Stimulated activated naive CD4-positive, alpha-beta T cell (primary cell): ENCODE measurements around the gene FOXA3.

Source experiments
- DNase-seq, 6 experiments: peaks; one replicate each; lab custom pipeline; 2025; lab: John Stamatoyannopoulos, UW

Gene FOXA3

GRCh38 chr19:45873219-45873772 lies 9.2 kb downstream of the FOXA3 start:
- DNase-seq: no peak

GRCh38 chr19:45874620-45874966 lies 10.5 kb downstream of the FOXA3 start:
- no peak for DNase-seq

DNA sequence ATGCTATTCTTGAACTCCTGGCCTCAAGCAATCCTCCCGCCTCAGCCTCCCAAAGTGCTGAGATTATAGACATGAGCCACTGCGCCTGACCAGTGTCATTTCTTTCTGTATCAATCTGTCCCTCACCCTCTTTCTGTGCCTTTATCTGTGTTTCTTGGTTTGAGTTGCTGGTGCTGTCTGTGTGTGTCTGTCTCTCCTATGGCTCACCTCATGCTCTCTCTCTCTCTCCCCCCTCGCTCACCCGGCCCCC lies 12.0 kb downstream of the FOXA3 start:
- no peak for DNase-seq

DNA sequence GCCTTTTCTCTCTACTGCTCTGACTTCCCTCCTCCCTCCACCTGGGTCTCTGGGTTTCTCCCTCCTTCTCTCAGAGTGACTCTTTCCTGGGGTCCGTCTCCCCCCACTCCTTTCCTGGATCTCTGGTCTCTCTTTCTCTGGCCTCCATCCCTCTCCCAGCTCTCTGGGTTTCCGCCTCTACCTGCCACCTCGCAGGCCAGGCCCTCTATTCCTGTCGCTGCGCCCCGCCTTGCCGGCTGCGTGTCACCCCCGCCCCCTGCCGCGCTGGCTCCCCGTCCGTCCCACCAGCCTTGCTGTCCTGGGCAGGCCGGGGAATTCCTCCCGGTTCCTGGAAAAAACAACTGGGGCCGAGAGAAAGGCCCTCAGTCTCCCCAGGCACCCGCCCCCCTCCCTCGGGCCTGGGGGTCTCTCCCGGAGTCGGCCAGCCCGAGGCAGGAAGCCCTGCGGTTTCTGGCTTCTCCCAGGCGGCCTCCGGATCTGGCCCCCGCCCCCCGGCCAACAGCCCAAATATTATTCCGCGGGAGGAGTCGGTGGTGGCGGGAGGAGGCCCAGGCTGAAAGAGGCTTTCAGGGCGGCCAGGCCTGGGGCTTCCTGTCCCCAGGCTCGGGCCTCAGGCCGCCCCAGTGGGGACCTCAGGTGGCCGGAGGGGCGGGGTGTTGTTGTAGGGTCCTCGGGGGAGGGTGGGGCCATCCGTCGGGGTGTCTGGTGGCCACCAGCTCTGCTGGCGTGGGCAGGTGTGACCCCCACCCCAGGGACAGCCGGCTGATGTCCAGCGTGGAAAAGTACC lies 12.5 kb downstream of the FOXA3 start:
- peak in 1 of 6 experiments; percentile 39 for DNase-seq

GRCh38 chr19:45878043-45878794 lies 14.1 kb downstream of the FOXA3 start:
- no peak for DNase-seq

GRCh38 chr19:45879055-45879454 lies 14.9 kb downstream of the FOXA3 start:
- DNase-seq: no peak

GRCh38 chr19:45879971-45880370 lies 15.8 kb downstream of the FOXA3 start:
- DNase-seq: no peak

GRCh38 chr19:45881082-45881908 lies 17.2 kb downstream of the FOXA3 start:
- no peak for DNase-seq

DNA sequence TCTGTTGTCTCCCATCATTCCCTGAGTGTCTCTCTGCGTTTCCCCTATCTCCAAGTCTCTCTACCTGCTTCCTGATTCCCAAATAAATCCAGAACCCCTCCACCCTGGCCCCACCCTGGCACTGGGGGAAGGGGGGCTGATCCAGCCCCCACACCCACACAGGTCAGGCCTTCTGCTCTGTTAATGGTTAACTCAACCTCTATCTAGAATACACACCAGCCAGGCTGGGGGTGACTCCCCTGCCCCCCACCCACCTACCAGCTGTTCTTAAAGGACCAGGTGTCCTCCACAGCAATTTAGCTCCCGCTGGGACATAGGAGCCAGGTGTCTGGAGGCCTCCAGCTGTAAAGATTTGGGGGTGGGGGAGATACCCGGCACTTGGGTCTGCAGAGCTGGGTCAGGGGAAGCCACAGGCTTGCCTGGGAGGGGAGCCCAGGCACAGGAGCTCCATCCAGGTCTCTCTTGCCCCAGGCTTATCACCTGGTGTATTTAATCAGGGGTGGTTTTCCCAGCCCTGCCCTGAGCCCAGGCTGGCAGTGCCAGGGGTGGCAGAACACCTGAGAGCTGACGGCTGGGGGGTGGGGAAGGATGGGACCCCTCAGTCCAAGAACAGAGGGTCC lies 17.9 kb downstream of the FOXA3 start:
- DNase-seq: no peak

GRCh38 chr19:45882652-45883585 lies 18.8 kb downstream of the FOXA3 start:
- peak; percentile 50 to 78 (median 76) for DNase-seq

DNA sequence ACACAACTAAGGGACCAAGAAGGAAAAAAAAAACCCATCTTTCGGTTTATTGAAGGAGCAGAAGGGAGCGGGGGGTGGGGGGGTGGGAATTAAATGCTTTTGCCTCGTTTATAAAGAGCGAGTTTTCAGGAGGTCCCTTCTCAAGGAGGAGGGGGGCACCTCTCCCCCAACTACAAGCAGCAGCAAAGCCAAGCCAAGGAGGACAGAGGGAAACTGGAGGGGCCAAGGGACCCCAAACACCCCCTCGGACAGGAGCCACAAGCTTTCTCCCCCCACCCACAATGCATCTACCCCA lies 19.4 kb downstream of the FOXA3 start:
- peak in 1 of 6 experiments; percentile 27 for DNase-seq

DNA sequence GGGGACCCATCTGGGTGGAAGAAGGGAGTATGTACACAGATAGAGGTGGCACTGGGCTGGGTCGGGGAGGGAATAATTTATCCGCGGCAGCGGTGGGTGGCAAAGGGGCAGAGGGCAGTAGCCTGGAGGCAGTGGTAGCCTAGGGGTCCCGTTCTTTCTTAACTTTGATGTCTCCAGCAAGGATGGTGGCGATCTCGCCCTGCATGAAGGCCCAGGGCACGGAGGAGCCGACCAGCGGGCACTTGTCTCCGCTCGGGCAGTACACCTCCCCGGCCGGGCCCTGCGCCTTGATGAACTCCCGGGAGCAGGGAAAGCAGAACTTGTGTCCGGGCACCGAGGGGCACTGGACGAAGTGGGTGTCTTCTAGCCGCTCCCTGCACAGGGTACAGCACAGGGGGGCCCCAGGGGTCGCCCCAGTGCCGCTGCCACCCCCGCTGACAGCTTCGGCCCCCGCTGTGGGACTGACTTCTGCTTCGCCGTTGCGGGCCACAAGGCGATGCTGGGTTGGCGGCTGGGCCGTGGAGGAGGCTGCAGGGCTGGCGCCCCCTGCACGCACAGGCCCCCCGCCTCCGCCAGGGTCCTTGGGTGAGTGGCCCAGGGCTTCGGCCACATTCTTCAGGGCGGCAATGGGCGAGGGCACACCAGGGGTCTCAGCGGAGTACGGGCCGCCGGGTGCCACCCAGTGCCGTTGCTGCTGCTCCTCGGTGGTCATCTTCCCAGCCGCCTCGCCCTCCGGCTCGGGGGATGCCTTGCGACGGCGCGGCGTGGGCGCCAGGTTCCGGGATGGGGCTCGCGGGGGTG lies 20.0 kb downstream of the FOXA3 start:
- no peak for DNase-seq

- peak in 1 of 6 experiments; percentile 20 for DNase-seq
Measured at GRCh38 chr19:45884682-45885555, 20.8 kb downstream of the FOXA3 start.

DNA sequence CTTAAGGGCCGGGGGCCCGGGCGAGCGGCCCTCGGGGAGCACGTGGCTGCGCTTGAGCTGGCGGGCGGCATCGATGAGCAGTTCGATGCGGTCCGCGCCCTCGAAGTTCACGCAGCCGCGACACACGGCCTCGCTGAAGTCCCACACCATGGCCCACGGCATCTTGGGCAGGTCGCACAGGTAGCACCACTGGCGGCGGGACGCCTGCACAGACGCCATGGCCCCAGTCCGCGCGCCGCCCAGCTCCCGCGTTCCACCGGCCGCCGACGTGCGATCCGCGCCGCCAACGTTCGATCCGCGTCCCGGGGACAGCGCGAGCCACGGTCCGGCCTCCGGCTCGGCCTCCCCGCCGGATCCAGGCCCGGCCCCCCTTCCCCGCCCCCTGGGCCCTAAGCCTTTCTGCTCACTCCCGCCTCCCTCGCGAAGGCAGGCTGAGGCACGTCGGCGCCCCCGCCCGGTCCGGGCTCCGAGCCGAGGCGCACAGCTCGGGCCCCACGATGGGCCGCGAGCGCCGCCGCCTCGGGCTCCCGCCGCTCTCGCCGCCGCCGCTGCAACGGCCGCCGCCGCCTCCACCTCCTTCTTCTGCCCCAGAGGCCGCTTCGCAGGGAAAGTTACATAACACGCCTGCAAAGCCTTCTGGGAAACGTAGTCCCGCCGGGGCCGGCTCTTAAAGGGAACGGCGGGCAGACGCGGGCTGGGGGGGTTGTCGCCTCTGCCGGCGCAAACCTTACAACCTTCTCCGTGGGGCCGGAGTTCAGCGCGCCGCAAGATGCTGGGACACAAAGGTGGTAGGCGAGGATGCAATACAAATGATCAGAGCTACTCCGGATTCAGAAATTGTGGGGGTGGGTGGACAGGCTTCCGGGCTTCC lies 21.7 kb downstream of the FOXA3 start, which contains the start of gene IRF2BP1:
TSS of gene IRF2BP1 (minus strand) at position 586 of the 871 bp plus-strand sequence. CDS start at position 219, 367 bp downstream.
- peak; percentile 82 to 92 (median 86) for DNase-seq

DNA sequence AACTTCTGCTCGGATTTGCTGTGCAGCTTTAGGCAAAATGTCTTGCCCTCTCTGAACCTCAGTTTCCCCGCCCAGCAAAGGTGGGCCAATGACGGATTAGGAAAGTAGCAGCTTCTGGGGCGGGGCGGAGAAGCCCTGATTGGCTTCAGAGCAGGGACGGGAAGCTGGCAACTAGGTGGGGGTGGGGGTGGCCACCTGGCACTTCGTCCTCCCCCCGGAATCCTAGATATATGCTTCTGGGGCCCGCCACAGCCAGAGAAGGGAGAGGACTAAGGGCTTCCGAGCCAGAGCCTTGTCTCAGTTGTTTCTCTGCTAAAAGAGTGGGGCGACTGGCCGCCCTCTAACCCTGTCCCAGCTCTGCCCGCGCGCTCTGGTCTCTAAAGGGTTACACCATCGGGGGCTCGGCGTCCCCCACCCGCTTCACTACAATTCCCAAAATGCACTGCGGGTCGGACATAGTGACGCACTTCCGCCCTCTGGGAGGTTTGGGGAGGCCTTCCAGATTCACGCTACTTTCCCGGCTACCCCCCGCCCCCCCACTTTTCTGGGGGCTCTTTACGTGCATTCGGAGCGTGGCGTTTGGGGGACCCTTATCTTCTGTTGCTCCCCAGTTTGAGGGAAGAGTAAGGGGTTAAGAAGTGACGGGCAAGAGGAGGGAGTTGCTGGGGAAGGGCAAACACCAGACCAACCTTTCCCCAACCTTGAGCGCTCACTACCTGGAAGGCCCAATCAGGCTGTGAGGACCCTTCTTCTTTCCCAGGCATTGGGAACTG lies 22.5 kb downstream of the FOXA3 start:
- peak; percentile 82 to 93 (median 82) for DNase-seq

- no peak for DNase-seq
Measured at GRCh38 chr19:45887200-45887710, 23.1 kb downstream of the FOXA3 start.
